Tibial nerve (tissue), 4 donors: ENCODE results near the gene GRAMD4. TPM values are rescaled to one million over a fixed set of nuclear protein-coding genes. Genes with fewer than 3 reads are reported as not detected.

Source experiments
- DNase-seq, 2 donors: peaks; one replicate each; pipeline ENCODE4 v3.0.0-alpha.2; 2019; ENCODE audit warnings: low spot score in 2 of 2
- H3K27ac ChIP-seq, 4 donors: fragments of 200-600 bp; sonication (generic) in 3 of 4; one replicate each; pipeline ENCODE4 v1.5.1; 2017 to 2019; ENCODE audit warnings: mild to moderate bottlenecking in 1 of 4
- H3K27me3 ChIP-seq, 2 donors: fragments of 200-600 bp; sonication (generic) in 1 of 2; one replicate each; pipeline versions ENCODE4 v1.5.1 to v1.6.0; 2017 to 2019
- H3K36me3 ChIP-seq, 3 donors: fragments of 200-600 bp; sonication (generic); one replicate each; pipeline ENCODE4 v1.5.1; 2018 to 2019
- H3K4me1 ChIP-seq, 4 donors: fragments of 200-600 bp; sonication (generic) in 3 of 4; one replicate each; pipeline ENCODE4 v1.5.1; 2017 to 2019
- H3K4me3 ChIP-seq, 4 donors: fragments of 200-600 bp; sonication (generic) in 3 of 4; one replicate each; pipeline ENCODE4 v1.5.1; 2017 to 2019; ENCODE audit warnings: mild to moderate bottlenecking in 1 of 4, moderate library complexity in 1 of 4
- H3K9me3 ChIP-seq, 4 donors: fragments of 200-600 bp; sonication (generic) in 3 of 4; one replicate each; pipeline ENCODE4 v1.5.1; 2017 to 2019
- EP300 ChIP-seq, 2 donors: sonication (generic); formaldehyde crosslinking; IDR thresholded peaks; one replicate each; pipeline ENCODE4 v1.6.1; 2017; ENCODE audit warnings: antibody characterized with exemption in 2 of 2, mild to moderate bottlenecking in 1 of 2
- POLR2A ChIP-seq, 2 donors: fragments of 450-650 bp; IDR thresholded peaks; one replicate each; pipeline ENCODE4 v1.6.1; 2017; ENCODE audit warnings: antibody characterized with exemption in 2 of 2, mild to moderate bottlenecking in 2 of 2, moderate library complexity in 2 of 2
- WGBS, 2 donors: methylation state at CpG; one replicate each; pipeline ENCODE4 v1.1.5; 2018; 5-methylcytosine and 5-hydroxymethylcytosine counted together
- total RNA-seq, 4 donors: library from RNA; depleted of rRNA; stranded (reverse); fragments of >200 nt; gene quantifications; one replicate each; pipeline ENCODE4 v1.1.0, GENCODE V29; 2016
- TF ChIP-seq, protein P1 (sequence below), 5 experiments: fragments of 200-600 bp in 3 of 5; fragments of 450-650 bp in 2 of 5; sonication (generic) in 3 of 5; IDR thresholded peaks; one replicate each; pipeline ENCODE4 v1.5.1; 2016 to 2019; ENCODE audit warnings: antibody characterized with exemption in 5 of 5, mild to moderate bottlenecking in 3 of 5, moderate library complexity in 2 of 5

The GRAMD4 gene
- total RNA-seq, 4 donors from 2014 or later = 18.2 to 299 (median 54.3) TPM

DNA sequence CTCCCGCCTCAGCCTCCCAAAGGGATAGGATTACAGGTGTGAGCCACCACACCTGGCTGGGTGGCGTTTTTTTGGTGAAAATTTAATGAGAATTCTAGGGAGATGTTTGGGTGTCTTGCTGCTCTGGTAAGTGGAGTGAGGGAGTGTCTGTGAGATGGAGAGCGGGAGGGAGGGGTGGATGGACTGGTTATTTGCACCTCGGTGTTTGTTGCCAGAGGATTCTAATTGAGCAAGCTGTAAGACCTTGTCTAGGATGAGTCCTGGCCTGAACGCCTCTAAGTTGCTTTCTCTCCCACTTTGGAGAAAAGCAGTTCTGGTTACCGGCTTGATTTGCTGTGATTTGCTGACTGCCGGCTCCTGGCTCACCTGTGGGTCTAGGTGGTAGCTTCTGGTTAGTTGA is 22.0 kb upstream of the GRAMD4 start:
- no peak overlapping the region for H3K4me3 ChIP-seq
- no peaks in the 10 kb centered on the region for H3K27me3 ChIP-seq
- TF ChIP-seq POLR2A (IDR thresholded peaks at IDR 0.05) = no peak
- TF ChIP-seq, protein P1, sequence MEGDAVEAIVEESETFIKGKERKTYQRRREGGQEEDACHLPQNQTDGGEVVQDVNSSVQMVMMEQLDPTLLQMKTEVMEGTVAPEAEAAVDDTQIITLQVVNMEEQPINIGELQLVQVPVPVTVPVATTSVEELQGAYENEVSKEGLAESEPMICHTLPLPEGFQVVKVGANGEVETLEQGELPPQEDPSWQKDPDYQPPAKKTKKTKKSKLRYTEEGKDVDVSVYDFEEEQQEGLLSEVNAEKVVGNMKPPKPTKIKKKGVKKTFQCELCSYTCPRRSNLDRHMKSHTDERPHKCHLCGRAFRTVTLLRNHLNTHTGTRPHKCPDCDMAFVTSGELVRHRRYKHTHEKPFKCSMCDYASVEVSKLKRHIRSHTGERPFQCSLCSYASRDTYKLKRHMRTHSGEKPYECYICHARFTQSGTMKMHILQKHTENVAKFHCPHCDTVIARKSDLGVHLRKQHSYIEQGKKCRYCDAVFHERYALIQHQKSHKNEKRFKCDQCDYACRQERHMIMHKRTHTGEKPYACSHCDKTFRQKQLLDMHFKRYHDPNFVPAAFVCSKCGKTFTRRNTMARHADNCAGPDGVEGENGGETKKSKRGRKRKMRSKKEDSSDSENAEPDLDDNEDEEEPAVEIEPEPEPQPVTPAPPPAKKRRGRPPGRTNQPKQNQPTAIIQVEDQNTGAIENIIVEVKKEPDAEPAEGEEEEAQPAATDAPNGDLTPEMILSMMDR (IDR thresholded peaks at IDR 0.05) = no peak
- no peak for TF ChIP-seq EP300 (IDR thresholded peaks at IDR 0.05)
- peaks cover 0 to 41% (median 18%) of the 10 kb centered on the region in 4 donors for H3K4me1 ChIP-seq
- 95 to 97% methylated on average over 7 of the region's 7 CpGs for WGBS, 2 donors
- H3K27ac ChIP-seq = peak overlapping the region in 2 of 4 donors; percentile 61 to 74
- no peaks in the 10 kb centered on the region for H3K36me3 ChIP-seq
- DNase-seq = no peak
- no peaks in the 10 kb centered on the region for H3K9me3 ChIP-seq

DNA sequence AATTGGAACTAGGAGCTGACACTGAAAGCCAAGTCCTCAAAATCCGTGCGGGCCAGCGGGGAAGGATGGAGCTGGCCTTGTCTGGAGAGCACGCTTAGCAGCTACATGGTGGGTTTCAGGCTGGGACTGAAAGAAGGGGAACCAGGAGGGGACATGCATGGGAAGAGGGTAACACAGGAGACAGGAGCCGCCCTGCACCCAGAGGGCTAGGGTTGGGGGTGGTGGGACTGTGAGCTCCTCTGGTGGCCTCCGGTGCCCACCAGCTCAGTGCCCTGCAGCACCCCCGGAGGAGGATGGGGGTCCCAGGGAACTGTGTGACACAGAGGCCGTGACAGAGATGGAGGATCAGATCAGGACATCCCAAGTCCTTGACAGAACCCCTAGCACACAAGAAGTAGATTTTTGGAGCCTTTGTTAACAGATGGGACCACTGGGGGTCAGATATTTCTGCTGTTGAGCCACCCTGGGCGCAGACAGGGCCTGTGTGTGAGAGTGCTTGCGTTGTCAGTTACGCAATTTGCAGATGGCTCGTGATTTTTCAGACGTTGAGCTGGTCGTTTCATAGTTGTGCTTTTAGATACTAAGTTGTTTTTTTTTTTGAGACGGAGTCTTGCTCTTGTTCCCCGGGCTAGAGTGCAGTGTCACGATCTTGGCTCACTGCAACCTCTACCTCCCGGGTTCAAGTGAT is 21.3 kb upstream of the GRAMD4 start:
- no peak overlapping the region for H3K4me3 ChIP-seq
- H3K4me1 ChIP-seq = peaks cover 0 to 37% (median 16%) of the 10 kb centered on the region in 4 donors
- peak in 1 of 2 donors; percentile 74 for DNase-seq
- no peaks in the 10 kb centered on the region for H3K36me3 ChIP-seq
- peak overlapping the region in 2 of 4 donors; percentile 63 to 74 for H3K27ac ChIP-seq
- 76 to 78% methylated on average over 18 of the region's 18 CpGs for WGBS, 2 donors
- H3K9me3 ChIP-seq = no peaks in the 10 kb centered on the region
- TF ChIP-seq, protein P1 (IDR thresholded peaks at IDR 0.05) = no peak
- TF ChIP-seq EP300 (IDR thresholded peaks at IDR 0.05) = peak; percentile 64 to 72
- no peak for TF ChIP-seq POLR2A (IDR thresholded peaks at IDR 0.05)
- no peaks in the 10 kb centered on the region for H3K27me3 ChIP-seq

DNA sequence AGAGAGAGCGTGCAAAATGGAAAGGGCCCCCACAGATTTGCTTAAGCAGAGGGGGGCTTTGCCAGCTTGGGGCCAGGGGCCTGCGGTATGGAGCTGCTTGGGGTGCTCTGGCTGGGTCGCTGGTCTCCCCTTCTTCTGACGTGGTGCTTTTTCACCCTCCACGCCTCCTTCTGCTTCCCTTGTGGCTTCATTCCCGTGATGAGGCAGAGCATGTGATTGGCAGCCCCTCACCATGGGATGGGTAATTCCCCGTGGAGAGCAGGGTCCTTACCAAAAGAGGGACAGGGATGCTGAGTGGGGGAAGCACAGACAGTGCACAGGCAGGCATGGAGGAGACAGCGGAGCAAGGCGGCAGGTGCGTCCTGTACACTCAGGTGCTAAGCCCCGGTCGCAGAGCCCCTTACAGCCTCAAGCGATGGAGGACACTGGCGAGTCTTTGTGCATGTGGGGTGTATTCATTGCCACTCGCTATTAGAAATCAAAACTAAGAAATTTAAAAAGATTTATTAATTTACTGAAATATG is 19.9 kb upstream of the GRAMD4 start:
- Histone ChIP-seq H3K36me3 (no peaks in the 10 kb centered on the region), H3K9me3 (no peaks in the 10 kb centered on the region), H3K4me3 (no peak overlapping the region), H3K4me1 (peaks cover 0 to 26% (median 12%) of the 10 kb centered on the region in 4 donors), H3K27me3 (no peaks in the 10 kb centered on the region), H3K27ac (peak overlapping the region in 2 of 4 donors; percentile 63 to 70)
- no peak for DNase-seq
- WGBS, 2 donors = 84 to 85% methylated on average over 15 of the region's 15 CpGs
- TF ChIP-seq POLR2A (IDR thresholded peaks at IDR 0.05) (no peak), EP300 (IDR thresholded peaks at IDR 0.05) (no peak)
- TF ChIP-seq, protein P1 (IDR thresholded peaks at IDR 0.05) = no peak

DNA sequence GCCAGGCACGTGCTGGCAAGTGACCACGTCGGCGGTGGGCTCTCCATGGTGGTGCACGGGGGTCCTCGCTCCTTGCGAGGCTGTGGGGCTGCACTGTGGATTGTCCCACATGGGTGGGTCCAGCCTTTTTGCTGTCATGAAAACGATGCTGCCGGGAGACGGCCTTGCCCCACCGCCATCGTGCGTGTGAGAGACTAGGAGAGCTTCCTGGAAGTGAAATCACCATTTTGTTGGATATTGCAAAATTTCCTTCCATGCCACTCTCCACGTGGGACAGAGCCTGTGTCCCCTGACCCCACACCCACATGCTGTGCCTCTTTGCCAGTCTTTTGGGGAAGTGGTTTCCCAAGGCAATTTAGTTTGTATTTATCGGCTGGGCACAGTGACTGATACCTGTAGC is 18.2 kb upstream of the GRAMD4 start:
- no peak for TF ChIP-seq POLR2A (IDR thresholded peaks at IDR 0.05)
- peak; percentile 70 to 81 for TF ChIP-seq EP300 (IDR thresholded peaks at IDR 0.05)
- TF ChIP-seq, protein P1 (IDR thresholded peaks at IDR 0.05) = no peak
- Histone ChIP-seq H3K27me3 (no peaks in the 10 kb centered on the region), H3K4me3 (no peak overlapping the region), H3K36me3 (no peaks in the 10 kb centered on the region), H3K4me1 (peaks cover 0 to 11% (median 8%) of the 10 kb centered on the region in 4 donors), H3K9me3 (no peaks in the 10 kb centered on the region), H3K27ac (peak overlapping the region in 2 of 4 donors; percentile 32 to 47)
- 86 to 88% methylated on average over 15 of the region's 15 CpGs for WGBS, 2 donors
- no peak for DNase-seq

DNA sequence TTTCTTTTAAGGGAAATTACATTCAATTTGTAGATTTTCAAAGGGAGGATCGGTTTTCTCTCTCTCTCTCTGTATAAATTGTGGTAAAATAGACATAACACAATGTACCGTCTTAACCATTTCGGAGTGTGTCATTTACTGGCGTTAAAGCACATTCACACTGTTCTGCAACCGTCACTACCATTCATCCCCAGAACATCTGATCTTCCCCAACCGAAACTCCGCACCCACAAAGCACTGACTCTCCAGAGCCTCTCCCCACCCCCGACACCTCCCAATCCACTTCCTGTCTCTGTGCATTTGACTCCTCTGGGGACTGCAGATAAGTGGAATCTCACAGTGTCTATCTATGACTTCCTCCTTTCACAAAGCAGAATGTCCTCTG is 15.9 kb upstream of the GRAMD4 start:
- TF ChIP-seq, protein P1 (IDR thresholded peaks at IDR 0.05) = no peak
- TF ChIP-seq EP300 (IDR thresholded peaks at IDR 0.05) (peak in 1 of 2 donors; percentile 67), POLR2A (IDR thresholded peaks at IDR 0.05) (peak in 1 of 2 donors; percentile 18)
- 46% methylated on average over 8 of the region's 8 CpGs for WGBS, 2 donors
- Histone ChIP-seq H3K36me3 (no peaks in the 10 kb centered on the region), H3K4me1 (peaks cover 0 to 11% (median 4%) of the 10 kb centered on the region in 4 donors), H3K27me3 (no peaks in the 10 kb centered on the region), H3K27ac (peak overlapping the region in 1 of 4 donors; percentile 61), H3K9me3 (no peaks in the 10 kb centered on the region), H3K4me3 (no peak overlapping the region)
- peak in 1 of 2 donors; percentile 33 for DNase-seq
